NOMO-1 treated with dmso at 0.1 percent for 144 hours (cell line): Measurements from ENCODE around the gene RNF212.
"Not testable (repeated sequence)": the region's sequence is repeated elsewhere in the genome, so short reads cannot be mapped to it uniquely, and the experiment has no call there.

Source experiments
- DNase-seq: peaks from one replicate; lab custom pipeline; 2025; ENCODE audit not compliant: unreplicated experiment; lab: John Stamatoyannopoulos, UW

RNF212 gene

GRCh38 chr4:1113311-1114009, at the start of gene RNF212:
TSS of gene RNF212 (minus strand) at chr4:1113564. CDS start at chr4:1113464, 100 bp downstream.
- DNase-seq, result no peak

GRCh38 chr4:1160351-1160750, 47.0 kb upstream of the RNF212 start:
- no peak for DNase-seq

GRCh38 chr4:1156069-1156468, 42.7 kb upstream of the RNF212 start:
- DNase-seq, result no peak

- DNase-seq, result no peak
These were observed 42.0 kb upstream of the RNF212 start for GRCh38 chr4:1155314-1155713.

GRCh38 chr4:1154523-1155182, 41.3 kb upstream of the RNF212 start:
- no peak for DNase-seq

GRCh38 chr4:1154126-1154522, 40.8 kb upstream of the RNF212 start:
- no peak for DNase-seq

GRCh38 chr4:1153567-1154090, 40.3 kb upstream of the RNF212 start:
- DNase-seq, result no peak

- DNase-seq, result no peak
These were observed 38.9 kb upstream of the RNF212 start for GRCh38 chr4:1152290-1152689.

- no peak for DNase-seq
These were observed 38.2 kb upstream of the RNF212 start for GRCh38 chr4:1151541-1151940.

- DNase-seq, result no peak
These were observed 37.5 kb upstream of the RNF212 start for GRCh38 chr4:1150875-1151274.

GRCh38 chr4:1139860-1140259, 26.5 kb upstream of the RNF212 start:
- DNase-seq, result no peak

- DNase-seq, result peak; percentile 33
These were observed 24.5 kb upstream of the RNF212 start for GRCh38 chr4:1137850-1138249.

- DNase-seq, result peak; percentile 33
These were observed 23.9 kb upstream of the RNF212 start for GRCh38 chr4:1137063-1137776.

- no peak for DNase-seq
These were observed 22.7 kb upstream of the RNF212 start for GRCh38 chr4:1136048-1136447.

- DNase-seq, result no peak
These were observed 19.7 kb upstream of the RNF212 start for GRCh38 chr4:1133033-1133432.

- peak; percentile 71 for DNase-seq
These were observed 17.2 kb upstream of the RNF212 start for GRCh38 chr4:1130316-1131186.

- no peak for DNase-seq
These were observed 13.1 kb upstream of the RNF212 start for GRCh38 chr4:1126506-1126905.

GRCh38 chr4:1125466-1125865, 12.1 kb upstream of the RNF212 start:
- DNase-seq, result not testable (repeated sequence)

GRCh38 chr4:1124818-1125217, 11.5 kb upstream of the RNF212 start:
- DNase-seq, result no peak

- no peak for DNase-seq
These were observed 9.1 kb upstream of the RNF212 start for GRCh38 chr4:1122505-1122904.

- no peak for DNase-seq
These were observed 3.5 kb upstream of the RNF212 start for GRCh38 chr4:1116838-1117237.
